Measurements from ENCODE around the gene PYGL.

Gene PYGL

DNA sequence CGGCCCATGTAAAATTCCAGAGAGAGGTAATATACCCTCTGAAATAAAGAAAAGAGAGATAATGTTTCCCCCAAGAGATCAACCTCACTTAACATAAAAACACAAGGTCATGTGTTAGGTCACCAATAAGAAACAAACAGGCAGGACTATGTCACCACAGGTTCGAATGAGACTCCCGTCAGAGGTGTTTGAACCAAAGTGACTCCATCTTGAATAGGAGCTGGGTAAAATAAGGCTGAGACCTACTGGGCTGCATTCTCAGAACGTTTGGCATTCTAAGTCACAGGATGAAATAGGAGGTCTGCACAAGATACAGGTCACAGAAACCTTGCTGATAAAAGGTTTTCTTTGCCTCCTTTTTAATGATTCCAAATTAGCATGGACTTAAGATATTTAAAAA, 6.5 kb downstream of the PYGL start:
- H3K9me3 ChIP-seq (ENCODE audit: control insufficient read depth, low read length) = no peaks in the 10 kb centered on the region
- H3K4me1 ChIP-seq (ENCODE audit: control insufficient read depth, insufficient read depth, low read length, poor library complexity, severe bottlenecking) = peaks cover 5% of the 10 kb centered on the region
- no peak overlapping the region for H3K4me3 ChIP-seq (ENCODE audit: extremely low read depth, insufficient read depth, low read length, poor library complexity, severe bottlenecking)
- H3K36me3 ChIP-seq (ENCODE audit: control insufficient read depth, insufficient read depth, low read length) = no peaks in the 10 kb centered on the region
- no peak overlapping the region for H3K27ac ChIP-seq (ENCODE audit: low read depth, low read length, severe bottlenecking)
- 88 to 97% methylated on average over 3 to 4 of the region's 4 CpGs for WGBS, 2 experiments (ENCODE audit: insufficient coverage in 2 of 2)

DNA sequence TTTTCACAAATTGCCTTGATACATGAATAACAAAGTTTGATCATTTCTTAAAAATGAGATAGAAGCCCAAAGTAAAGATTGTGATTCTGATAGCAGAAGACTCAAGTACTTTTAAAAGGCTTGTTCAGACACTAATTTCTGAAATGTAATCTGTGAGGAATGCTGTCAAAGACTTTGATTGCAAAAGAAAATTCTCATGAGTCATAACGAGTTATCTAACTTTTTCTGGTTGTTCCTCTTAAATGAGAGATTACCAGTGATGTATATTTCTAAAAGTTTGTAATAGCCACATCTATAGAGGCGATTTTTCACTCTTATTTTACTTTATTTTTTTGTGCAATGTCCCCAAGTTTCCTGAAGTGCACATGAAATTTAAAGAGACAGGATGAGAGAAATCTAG, 7.0 kb downstream of the PYGL start:
- H3K27ac ChIP-seq (ENCODE audit: low read depth, low read length, severe bottlenecking) = no peak overlapping the region

DNA sequence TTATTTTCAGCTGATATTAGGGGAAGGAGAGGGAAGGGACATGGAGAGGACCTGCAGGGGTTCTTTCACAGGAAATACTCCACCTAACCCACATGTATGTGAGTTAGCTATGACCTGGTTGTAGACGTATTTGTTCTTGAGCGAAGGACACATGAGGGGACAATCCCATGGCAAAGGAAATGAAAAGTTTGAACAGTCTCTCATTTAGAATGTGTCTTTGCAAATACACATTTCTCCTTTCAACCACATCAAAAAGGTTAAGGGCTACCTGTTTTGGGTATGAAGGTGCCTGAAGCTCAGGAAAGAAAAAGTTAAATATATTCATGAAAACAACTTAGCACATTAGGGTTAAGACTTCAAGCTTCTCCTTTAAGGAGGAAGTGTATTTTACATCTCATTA, 7.4 kb downstream of the PYGL start:
- Histone ChIP-seq H3K9me3 (ENCODE audit: control insufficient read depth, low read length) (no peaks in the 10 kb centered on the region), H3K27ac (ENCODE audit: low read depth, low read length, severe bottlenecking) (no peak overlapping the region), H3K36me3 (ENCODE audit: control insufficient read depth, insufficient read depth, low read length) (no peaks in the 10 kb centered on the region), H3K4me1 (ENCODE audit: control insufficient read depth, insufficient read depth, low read length, poor library complexity, severe bottlenecking) (peaks cover 5% of the 10 kb centered on the region), H3K4me3 (ENCODE audit: extremely low read depth, insufficient read depth, low read length, poor library complexity, severe bottlenecking) (no peak overlapping the region)
- WGBS, 2 experiments (ENCODE audit: insufficient coverage in 2 of 2) = no CpG with 5 or more reads among the region's 2 CpGs

More for the DNA sequence above, 7.0 kb downstream of the PYGL start:
- Histone ChIP-seq H3K4me3 (ENCODE audit: extremely low read depth, insufficient read depth, low read length, poor library complexity, severe bottlenecking) (no peak overlapping the region), H3K4me1 (ENCODE audit: control insufficient read depth, insufficient read depth, low read length, poor library complexity, severe bottlenecking) (peaks cover 5% of the 10 kb centered on the region), H3K36me3 (ENCODE audit: control insufficient read depth, insufficient read depth, low read length) (no peaks in the 10 kb centered on the region), H3K9me3 (ENCODE audit: control insufficient read depth, low read length) (no peaks in the 10 kb centered on the region)
- WGBS, 2 experiments (ENCODE audit: insufficient coverage in 2 of 2) = no CpG with 5 or more reads among the region's 2 CpGs

DNA sequence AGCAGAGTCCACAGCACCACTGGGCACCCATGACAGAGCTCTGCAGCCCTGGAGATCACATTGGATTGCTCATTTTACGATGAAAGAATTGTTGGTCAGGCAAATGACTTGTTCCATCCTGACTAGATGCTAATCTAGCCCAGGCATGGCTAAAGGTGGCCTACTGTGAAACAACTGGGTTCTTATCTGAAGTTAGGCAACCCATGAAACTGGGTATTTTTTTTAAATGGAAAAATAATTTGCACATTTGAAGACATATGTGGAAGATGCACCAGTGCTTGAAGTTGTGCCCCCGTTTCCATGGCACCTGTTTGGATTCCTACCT, 8.3 kb downstream of the PYGL start:
- Histone ChIP-seq H3K9me3 (ENCODE audit: control insufficient read depth, low read length) (no peaks in the 10 kb centered on the region), H3K4me3 (ENCODE audit: extremely low read depth, insufficient read depth, low read length, poor library complexity, severe bottlenecking) (no peak overlapping the region), H3K4me1 (ENCODE audit: control insufficient read depth, insufficient read depth, low read length, poor library complexity, severe bottlenecking) (peaks cover 5% of the 10 kb centered on the region), H3K27ac (ENCODE audit: low read depth, low read length, severe bottlenecking) (no peak overlapping the region), H3K36me3 (ENCODE audit: control insufficient read depth, insufficient read depth, low read length) (peaks cover 5% of the 10 kb centered on the region)
- WGBS, 2 experiments (ENCODE audit: insufficient coverage in 2 of 2) = 79 to 86% methylated on average over 2 of the region's 2 CpGs

DNA sequence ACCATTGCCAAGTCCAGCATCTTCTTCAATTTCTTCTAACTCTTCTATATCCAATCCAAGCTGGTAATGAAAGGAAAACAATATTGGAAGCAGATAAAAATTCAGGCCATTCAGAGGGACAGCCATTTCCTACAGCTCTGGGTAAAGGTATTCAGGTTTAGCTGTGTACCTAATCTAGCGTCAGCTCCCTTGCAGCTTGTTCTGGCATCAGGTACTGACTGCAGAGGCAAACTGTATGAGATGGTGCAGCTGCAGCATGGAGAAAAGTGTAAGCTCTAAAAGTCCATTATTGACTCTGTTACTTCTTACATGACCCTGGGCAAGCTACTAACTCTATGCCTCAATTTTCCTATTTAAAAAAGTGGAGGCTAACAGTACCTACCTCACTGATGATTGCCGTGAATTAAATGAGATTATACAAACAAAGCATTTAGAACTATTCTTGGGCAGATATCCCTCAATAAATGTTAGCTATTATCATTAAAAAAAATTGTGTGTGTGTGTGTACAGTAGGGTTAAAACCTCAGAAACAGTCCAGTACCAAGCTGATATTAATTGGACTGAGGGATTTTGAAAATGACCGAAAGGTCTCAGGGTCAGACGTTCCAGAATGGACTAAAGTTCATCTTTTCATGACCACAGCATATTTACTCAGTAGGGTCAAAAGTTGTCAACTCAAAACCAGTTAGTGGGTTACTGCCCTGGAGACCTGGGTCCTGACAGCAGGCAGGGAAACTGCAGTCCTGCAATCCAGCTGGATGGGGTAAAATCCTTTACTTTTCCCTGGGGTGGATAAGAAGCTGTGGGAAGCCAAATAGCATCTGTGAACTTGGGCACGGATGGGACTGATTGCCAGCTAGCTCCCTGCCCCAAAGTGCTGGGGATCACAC, 8.9 kb downstream of the PYGL start:
- no peak overlapping the region for H3K27ac ChIP-seq (ENCODE audit: low read depth, low read length, severe bottlenecking)
- no peaks in the 10 kb centered on the region for H3K9me3 ChIP-seq (ENCODE audit: control insufficient read depth, low read length)
- peaks cover 5% of the 10 kb centered on the region for H3K36me3 ChIP-seq (ENCODE audit: control insufficient read depth, insufficient read depth, low read length)
- 74 to 78% methylated on average over 4 of the region's 5 CpGs for WGBS, 2 experiments (ENCODE audit: insufficient coverage in 2 of 2)
- no peak overlapping the region for H3K4me3 ChIP-seq (ENCODE audit: extremely low read depth, insufficient read depth, low read length, poor library complexity, severe bottlenecking)
- peaks cover 5% of the 10 kb centered on the region for H3K4me1 ChIP-seq (ENCODE audit: control insufficient read depth, insufficient read depth, low read length, poor library complexity, severe bottlenecking)

DNA sequence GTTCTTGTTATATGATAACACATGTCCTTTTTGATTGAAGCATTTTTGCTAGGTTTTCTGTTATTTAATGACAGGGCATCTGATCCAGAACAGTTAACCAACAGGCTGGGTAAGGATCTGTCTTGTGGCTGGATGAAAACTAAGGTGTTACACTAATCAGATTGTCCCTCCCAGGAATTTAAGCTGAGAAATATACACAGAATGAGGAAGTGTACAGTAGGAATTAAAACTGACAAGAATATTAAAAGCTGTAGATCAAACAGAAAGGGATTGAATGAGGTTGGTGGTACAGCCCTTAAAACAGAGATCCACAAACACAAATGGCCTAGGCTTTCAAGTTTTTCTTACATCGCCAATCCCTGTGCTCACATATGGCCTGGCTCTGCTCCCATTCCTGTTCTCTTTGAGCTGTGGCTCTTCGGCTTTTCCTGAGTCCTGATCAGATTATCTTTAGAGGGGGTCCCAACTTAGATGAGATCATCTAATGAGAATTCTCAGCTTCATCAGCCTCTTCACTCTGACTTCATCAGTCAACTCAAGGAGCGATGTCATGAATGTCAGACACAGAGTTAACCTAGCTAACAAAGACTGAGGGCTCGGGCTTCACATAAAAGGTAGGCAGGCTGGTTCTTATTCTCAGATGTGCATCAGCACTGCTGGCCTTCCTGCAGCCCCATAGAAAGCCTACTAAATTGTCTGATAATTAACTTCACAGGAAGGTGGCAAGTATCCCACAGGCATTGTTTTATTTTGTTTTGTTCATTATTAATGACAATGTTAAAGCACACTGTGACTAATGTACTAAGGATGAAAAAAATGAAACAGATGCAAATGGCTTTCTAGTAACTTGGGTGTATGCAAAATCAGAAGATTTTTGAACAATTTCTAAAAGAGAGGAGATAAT, 11.4 kb downstream of the PYGL start:
- no peaks in the 10 kb centered on the region for H3K9me3 ChIP-seq (ENCODE audit: control insufficient read depth, low read length)
- 85 to 88% methylated on average over 3 to 4 of the region's 4 CpGs for WGBS, 2 experiments (ENCODE audit: insufficient coverage in 2 of 2)

DNA sequence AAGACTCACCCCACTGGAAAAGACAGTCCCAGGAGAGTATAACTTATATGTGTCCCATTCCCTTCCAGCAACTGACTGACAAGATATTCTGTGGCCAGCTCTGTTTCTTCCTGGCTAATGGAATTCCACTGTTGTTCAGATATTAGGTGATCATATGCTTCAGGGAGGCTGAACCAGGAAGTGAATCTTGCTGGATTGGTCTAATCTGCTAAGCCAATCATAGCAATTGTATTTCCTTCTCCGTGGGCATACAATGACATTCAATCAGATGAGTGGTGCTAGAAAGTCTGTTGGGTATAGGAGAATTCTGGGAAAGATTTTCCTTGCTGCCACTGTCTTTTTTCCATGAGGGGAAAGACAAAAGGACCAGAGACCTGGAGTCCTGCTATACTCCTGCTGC, 12.1 kb downstream of the PYGL start:
- WGBS, 2 experiments (ENCODE audit: insufficient coverage in 2 of 2) = 89% methylated on average over 1 of the region's 1 CpG; no CpG with 5 or more reads in 1 of the 2 experiments
- Histone ChIP-seq H3K4me1 (ENCODE audit: control insufficient read depth, insufficient read depth, low read length, poor library complexity, severe bottlenecking) (no peaks in the 10 kb centered on the region), H3K4me3 (ENCODE audit: extremely low read depth, insufficient read depth, low read length, poor library complexity, severe bottlenecking) (no peak overlapping the region), H3K9me3 (ENCODE audit: control insufficient read depth, low read length) (no peaks in the 10 kb centered on the region), H3K27ac (ENCODE audit: low read depth, low read length, severe bottlenecking) (no peak overlapping the region), H3K36me3 (ENCODE audit: control insufficient read depth, insufficient read depth, low read length) (peaks cover 10% of the 10 kb centered on the region)

More for the DNA sequence above, 11.4 kb downstream of the PYGL start:
- Histone ChIP-seq H3K4me1 (ENCODE audit: control insufficient read depth, insufficient read depth, low read length, poor library complexity, severe bottlenecking) (peaks cover 5% of the 10 kb centered on the region), H3K27ac (ENCODE audit: low read depth, low read length, severe bottlenecking) (no peak overlapping the region), H3K4me3 (ENCODE audit: extremely low read depth, insufficient read depth, low read length, poor library complexity, severe bottlenecking) (no peak overlapping the region), H3K36me3 (ENCODE audit: control insufficient read depth, insufficient read depth, low read length) (peaks cover 10% of the 10 kb centered on the region)

DNA sequence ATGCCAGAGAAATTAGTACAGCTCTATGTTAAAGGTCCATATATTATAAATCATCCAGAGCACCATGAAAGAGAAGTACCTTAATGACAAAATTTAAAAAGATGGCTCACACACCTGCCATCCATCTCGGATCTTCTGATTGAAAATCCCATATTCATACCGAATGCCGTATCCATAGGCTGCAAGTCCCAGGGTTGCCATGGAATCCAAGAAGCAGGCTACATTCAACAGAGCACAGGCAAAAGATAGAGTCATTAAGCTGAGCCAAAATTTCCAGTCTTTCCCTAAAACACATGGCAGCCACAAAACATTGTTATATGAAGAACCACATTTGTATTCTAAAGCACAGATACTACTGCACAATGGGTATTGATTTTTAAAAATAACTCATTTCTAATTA, 12.7 kb downstream of the PYGL start:
- Histone ChIP-seq H3K27ac (ENCODE audit: low read depth, low read length, severe bottlenecking) (no peak overlapping the region), H3K9me3 (ENCODE audit: control insufficient read depth, low read length) (no peaks in the 10 kb centered on the region), H3K36me3 (ENCODE audit: control insufficient read depth, insufficient read depth, low read length) (peaks cover 10% of the 10 kb centered on the region), H3K4me1 (ENCODE audit: control insufficient read depth, insufficient read depth, low read length, poor library complexity, severe bottlenecking) (no peaks in the 10 kb centered on the region), H3K4me3 (ENCODE audit: extremely low read depth, insufficient read depth, low read length, poor library complexity, severe bottlenecking) (no peak overlapping the region)
- WGBS, 2 experiments (ENCODE audit: insufficient coverage in 2 of 2) = 100% methylated on average over 1 of the region's 3 CpGs; no CpG with 5 or more reads in 1 of the 2 experiments

DNA sequence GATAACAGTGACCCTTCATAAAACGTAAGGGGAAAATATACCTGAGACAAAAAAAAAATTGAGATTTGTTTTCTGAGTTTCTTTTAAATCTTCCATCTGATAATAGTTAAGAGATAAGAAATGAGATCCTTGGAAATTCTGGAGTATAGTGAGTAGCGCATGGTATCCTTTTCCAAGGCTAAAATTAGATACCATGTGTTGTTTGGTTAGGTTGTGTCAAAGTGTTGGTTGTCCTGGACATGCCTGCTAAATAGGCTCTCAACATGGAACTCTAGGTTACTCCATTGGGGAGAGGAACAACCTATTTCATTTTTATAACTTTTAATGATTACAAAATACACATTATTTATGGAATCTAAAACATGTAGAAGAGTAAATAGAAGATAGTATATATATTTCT, 14.8 kb downstream of the PYGL start:
- WGBS, 2 experiments (ENCODE audit: insufficient coverage in 2 of 2) = 100% methylated on average over 1 to 2 of the region's 2 CpGs

DNA sequence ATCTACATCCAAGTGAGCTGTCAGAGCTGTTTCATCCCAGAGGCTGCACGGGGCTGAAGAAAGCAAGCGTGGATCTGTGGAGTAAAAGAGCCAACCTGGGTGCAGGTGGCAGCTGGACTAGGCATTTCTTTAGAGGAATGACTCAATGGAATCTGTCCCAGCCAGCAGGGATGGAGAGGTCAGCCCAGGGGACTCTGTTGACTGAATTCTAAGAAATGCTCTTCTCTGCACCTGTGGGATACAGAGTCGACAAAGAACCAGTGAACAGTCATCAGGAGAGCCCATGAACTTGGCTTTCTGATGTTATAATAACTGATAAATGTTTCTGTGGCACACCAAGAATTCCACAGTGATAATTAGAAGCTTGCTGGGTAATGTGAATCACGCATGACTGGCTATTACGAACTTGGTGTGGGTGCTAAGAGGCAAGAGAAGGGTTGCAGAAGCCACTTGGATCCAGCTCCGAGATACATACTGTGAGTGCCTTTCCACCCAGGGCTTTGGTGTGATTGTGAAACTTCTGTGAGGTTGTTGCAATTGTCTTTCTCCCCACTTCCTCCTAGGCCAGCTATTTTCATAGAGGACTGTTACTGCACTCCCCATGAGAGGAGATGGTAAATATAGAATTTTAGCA, 16.2 kb downstream of the PYGL start:
- WGBS, 2 experiments (ENCODE audit: insufficient coverage in 2 of 2) = 95 to 98% methylated on average over 4 to 5 of the region's 6 CpGs
- Histone ChIP-seq H3K4me1 (ENCODE audit: control insufficient read depth, insufficient read depth, low read length, poor library complexity, severe bottlenecking) (no peaks in the 10 kb centered on the region), H3K27ac (ENCODE audit: low read depth, low read length, severe bottlenecking) (no peak overlapping the region), H3K36me3 (ENCODE audit: control insufficient read depth, insufficient read depth, low read length) (peaks cover 10% of the 10 kb centered on the region), H3K9me3 (ENCODE audit: control insufficient read depth, low read length) (no peaks in the 10 kb centered on the region), H3K4me3 (ENCODE audit: extremely low read depth, insufficient read depth, low read length, poor library complexity, severe bottlenecking) (no peak overlapping the region)

More for the DNA sequence above, 14.8 kb downstream of the PYGL start:
- Histone ChIP-seq H3K4me1 (ENCODE audit: control insufficient read depth, insufficient read depth, low read length, poor library complexity, severe bottlenecking) (no peaks in the 10 kb centered on the region), H3K27ac (ENCODE audit: low read depth, low read length, severe bottlenecking) (no peak overlapping the region), H3K4me3 (ENCODE audit: extremely low read depth, insufficient read depth, low read length, poor library complexity, severe bottlenecking) (no peak overlapping the region), H3K36me3 (ENCODE audit: control insufficient read depth, insufficient read depth, low read length) (peaks cover 10% of the 10 kb centered on the region), H3K9me3 (ENCODE audit: control insufficient read depth, low read length) (no peaks in the 10 kb centered on the region)

All from mesodermal cell (in vitro differentiated cells).